Measurements from ENCODE around the gene BTN3A1. TPM values are rescaled to one million over a fixed set of nuclear protein-coding genes. Genes with fewer than 3 reads are reported as not detected.

Gene BTN3A1
- total and polyA plus RNA-seq, 12 donors: 3.9 to 44.3 (median 8.6) TPM

DNA sequence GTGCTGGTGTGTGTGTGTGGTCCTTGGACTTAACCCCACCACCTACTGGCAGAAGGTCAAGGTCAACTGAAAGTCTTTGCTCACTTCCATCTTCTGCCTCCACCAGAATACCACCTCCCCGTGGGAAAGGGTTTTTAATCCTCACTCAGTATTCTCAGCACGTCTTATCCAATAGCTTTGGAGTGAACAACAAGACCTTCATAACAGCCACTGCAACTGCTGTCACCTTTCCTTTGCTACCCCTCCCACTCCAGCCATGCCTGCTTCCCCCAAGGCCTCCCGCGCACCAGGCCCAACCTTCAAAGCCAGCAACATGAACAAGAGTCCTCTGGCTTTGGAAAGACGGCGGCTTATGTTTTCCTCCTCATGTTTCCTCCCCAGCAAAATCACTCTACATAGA lies 20.0 kb upstream of the BTN3A1 start:
- no peaks in the 10 kb centered on the region for H3K9me3 ChIP-seq
- H3K4me3 ChIP-seq: no peak overlapping the region
- WGBS, 2 donors: 79% methylated on average over 6 of the region's 6 CpGs
- no peak for DNase-seq
- peaks cover 0 to 6% (median 0%) of the 10 kb centered on the region in 9 donors for H3K36me3 ChIP-seq
- ATAC-seq: no peak
- no peak overlapping the region for H3K27ac ChIP-seq
- no peaks in the 10 kb centered on the region for H3K27me3 ChIP-seq
- TF ChIP-seq, protein P1, sequence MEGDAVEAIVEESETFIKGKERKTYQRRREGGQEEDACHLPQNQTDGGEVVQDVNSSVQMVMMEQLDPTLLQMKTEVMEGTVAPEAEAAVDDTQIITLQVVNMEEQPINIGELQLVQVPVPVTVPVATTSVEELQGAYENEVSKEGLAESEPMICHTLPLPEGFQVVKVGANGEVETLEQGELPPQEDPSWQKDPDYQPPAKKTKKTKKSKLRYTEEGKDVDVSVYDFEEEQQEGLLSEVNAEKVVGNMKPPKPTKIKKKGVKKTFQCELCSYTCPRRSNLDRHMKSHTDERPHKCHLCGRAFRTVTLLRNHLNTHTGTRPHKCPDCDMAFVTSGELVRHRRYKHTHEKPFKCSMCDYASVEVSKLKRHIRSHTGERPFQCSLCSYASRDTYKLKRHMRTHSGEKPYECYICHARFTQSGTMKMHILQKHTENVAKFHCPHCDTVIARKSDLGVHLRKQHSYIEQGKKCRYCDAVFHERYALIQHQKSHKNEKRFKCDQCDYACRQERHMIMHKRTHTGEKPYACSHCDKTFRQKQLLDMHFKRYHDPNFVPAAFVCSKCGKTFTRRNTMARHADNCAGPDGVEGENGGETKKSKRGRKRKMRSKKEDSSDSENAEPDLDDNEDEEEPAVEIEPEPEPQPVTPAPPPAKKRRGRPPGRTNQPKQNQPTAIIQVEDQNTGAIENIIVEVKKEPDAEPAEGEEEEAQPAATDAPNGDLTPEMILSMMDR (IDR thresholded peaks at IDR 0.05): no peak
- intact Hi-C loops (cut with DNase I): no loop called here
- peaks cover 0 to 38% (median 7%) of the 10 kb centered on the region in 9 donors for H3K4me1 ChIP-seq

DNA sequence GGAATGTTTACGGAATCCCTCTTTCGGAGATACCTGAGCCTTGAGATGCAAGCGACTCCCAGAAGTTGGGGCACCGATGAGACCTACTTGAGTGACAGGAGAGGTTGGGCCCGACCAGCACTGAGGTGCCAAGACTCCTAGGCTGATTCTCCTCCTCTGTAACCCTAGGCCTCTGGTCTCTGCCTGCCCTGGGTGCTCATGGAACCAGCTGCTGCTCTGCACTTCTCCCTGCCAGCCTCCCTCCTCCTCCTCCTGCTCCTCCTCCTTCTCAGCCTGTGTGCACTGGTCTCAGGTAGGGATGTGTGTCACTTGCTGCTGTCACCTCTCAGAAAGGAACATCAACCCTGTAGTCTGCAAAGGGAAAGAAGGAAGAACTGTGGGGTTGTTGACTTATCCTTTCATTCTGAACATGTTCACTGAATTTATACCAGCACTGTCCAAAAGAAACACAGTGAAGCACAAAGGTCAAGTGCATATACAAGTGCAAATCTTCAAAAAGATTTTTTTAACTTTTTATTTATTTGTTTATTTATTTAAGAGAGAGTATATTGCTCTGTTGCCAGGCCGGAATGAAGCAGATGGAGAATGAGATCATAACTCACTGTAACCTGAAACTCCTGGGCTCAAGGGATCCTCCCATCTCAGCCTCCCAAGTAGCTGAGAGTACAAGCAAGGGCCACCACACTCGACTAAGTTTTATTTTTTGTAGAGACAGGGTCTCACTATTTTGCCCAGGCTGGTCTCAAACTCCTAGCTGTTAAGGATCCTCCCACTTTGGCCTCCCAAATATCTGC lies 18.3 kb upstream of the BTN3A1 start:
- H3K27ac ChIP-seq: peak overlapping the region in 7 of 10 donors; percentile 52 to 87 (median 73)
- peak overlapping the region; percentile 40 to 76 (median 68) for H3K4me3 ChIP-seq
- H3K27me3 ChIP-seq: no peaks in the 10 kb centered on the region
- ATAC-seq (peak; percentile 27 to 67 (median 48)), DNase-seq (no peak)
- peaks cover 0 to 30% (median 8%) of the 10 kb centered on the region in 9 donors for H3K4me1 ChIP-seq
- H3K9me3 ChIP-seq: no peaks in the 10 kb centered on the region
- TF ChIP-seq, protein P1 (IDR thresholded peaks at IDR 0.05): no peak
- intact Hi-C loops (cut with DNase I): no loop called here
- H3K36me3 ChIP-seq: peaks cover 0 to 14% (median 0%) of the 10 kb centered on the region in 9 donors
- 16 to 20% methylated on average over 7 of the region's 7 CpGs for WGBS, 2 donors

DNA sequence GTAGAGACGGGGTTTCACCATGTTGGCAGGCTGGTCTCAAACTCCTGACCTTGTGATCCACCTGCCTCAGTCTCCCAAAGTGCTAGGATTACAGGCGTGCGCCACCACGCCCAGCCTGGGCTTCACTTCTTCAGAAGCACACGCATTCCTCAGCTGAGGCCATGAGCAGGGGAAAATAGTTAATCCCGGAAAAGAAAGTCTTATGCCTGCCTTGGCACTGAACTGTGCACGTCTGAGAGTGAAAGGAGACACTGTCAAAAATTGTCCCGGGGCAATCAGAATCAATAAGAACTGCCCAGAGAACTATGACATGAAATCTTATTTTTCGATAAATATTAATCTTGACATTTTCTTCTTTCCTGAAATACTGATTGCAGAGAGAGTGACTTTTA lies 16.3 kb upstream of the BTN3A1 start:
- TF ChIP-seq, protein P1 (IDR thresholded peaks at IDR 0.05): no peak
- intact Hi-C loops (cut with DNase I): no loop called here
- 93 to 94% methylated on average over 9 of the region's 9 CpGs for WGBS, 2 donors

DNA sequence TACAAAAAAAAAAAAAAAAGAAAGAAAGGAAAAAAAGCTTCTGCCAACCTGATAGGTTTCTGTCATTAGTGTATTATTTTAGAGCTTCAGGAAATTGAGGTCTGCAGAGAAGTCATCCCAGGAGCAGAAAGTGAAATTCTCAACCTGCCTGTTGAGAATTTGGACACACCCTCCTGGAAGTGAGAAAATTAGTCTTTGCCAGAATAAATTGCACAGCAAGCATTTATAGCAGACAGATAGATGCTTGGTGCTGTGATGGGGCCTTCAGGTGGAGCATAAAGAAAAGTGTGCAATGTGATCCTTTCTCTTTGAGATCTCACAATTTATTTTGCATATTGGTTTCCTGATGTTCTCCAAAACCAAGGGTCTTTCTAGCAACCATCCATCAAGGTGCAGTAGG lies 14.5 kb upstream of the BTN3A1 start:
- ATAC-seq (no peak), DNase-seq (no peak)
- Histone ChIP-seq H3K9me3 (no peaks in the 10 kb centered on the region), H3K36me3 (peaks cover 0 to 47% (median 5%) of the 10 kb centered on the region in 9 donors), H3K4me1 (peaks cover 0 to 33% (median 8%) of the 10 kb centered on the region in 9 donors), H3K4me3 (no peak overlapping the region), H3K27ac (no peak overlapping the region), H3K27me3 (no peaks in the 10 kb centered on the region)
- TF ChIP-seq, protein P1 (IDR thresholded peaks at IDR 0.05): no peak
- intact Hi-C loops (cut with DNase I): no loop called here

More for the DNA sequence above, 16.3 kb upstream of the BTN3A1 start:
- DNase-seq: no peak
- no peak overlapping the region for H3K4me3 ChIP-seq
- no peak for ATAC-seq
- H3K27me3 ChIP-seq: no peaks in the 10 kb centered on the region
- H3K27ac ChIP-seq: no peak overlapping the region
- H3K4me1 ChIP-seq: peaks cover 0 to 35% (median 8%) of the 10 kb centered on the region in 9 donors
- peaks cover 0 to 31% (median 0%) of the 10 kb centered on the region in 9 donors for H3K36me3 ChIP-seq
- H3K9me3 ChIP-seq: no peaks in the 10 kb centered on the region

All from heart right ventricle (tissue), 16 donors.